Measurements from ENCODE around the gene PDIK1L. TPM values are rescaled to one million over a fixed set of nuclear protein-coding genes. Genes with fewer than 3 reads are reported as not detected.
A peak's percentile ranks its signal among the peaks of the same experiment; 100 is the strongest.

PDIK1L gene
- total and polyA plus RNA-seq, 2 of the 4 experiments (the other 2 are of a cell fraction), result 1.4 to 3.0 TPM

- Histone ChIP-seq H4K20me1 (ENCODE audit: insufficient read depth, low read length) (no peaks in the 10 kb centered on the region), H3K9me1 (ENCODE audit: insufficient read depth, low read length) (no peaks in the 10 kb centered on the region), H2AK9ac (replicated peaks; ENCODE audit: low read depth, low read length, poor library complexity) (peak overlapping the region; percentile 58), H3K14ac (replicated peaks; ENCODE audit: low read depth, low read length) (no peak overlapping the region), H2BK5ac (ENCODE audit: low read depth, low read length, poor library complexity, severe bottlenecking) (no peak overlapping the region), H3K4ac (ENCODE audit: low read depth, low read length) (no peak overlapping the region), H2BK15ac (ENCODE audit: low read depth, low read length) (no peak overlapping the region), H3K4me2 (ENCODE audit: low read depth, low read length) (peak overlapping the region; percentile 78), H3K79me1 (ENCODE audit: low read depth in 1 of 2, low read length in 2 of 2) (no peaks in the 10 kb centered on the region), H3K4me3 (ENCODE audit: insufficient read depth, low read depth, low read length) (peak overlapping the region; percentile 41), H3K56ac (ENCODE audit: extremely low read depth, insufficient read depth, low read length) (no peak overlapping the region), H3K9me3 (ENCODE audit: control insufficient read depth, insufficient read depth, low read length) (no peaks in the 10 kb centered on the region), H3K4me1 (ENCODE audit: control insufficient read depth, insufficient read depth, low read length) (peaks cover 4% of the 10 kb centered on the region), H3K36me3 (ENCODE audit: control insufficient read depth, insufficient read depth, low read length) (no peaks in the 10 kb centered on the region), H3K23ac (ENCODE audit: low read depth, low read length) (no peak overlapping the region), H4K5ac (ENCODE audit: low read depth, low read length) (no peak overlapping the region), H3K18ac (ENCODE audit: low read depth, low read length) (no peak overlapping the region), H2AFZ (replicated peaks; ENCODE audit: low read length, poor library complexity) (peak overlapping the region; percentile 89), H4K8ac (ENCODE audit: low read depth in 2 of 2, low read length in 2 of 2) (no peak overlapping the region), H2BK120ac (ENCODE audit: low read depth, low read length) (no peak overlapping the region), H3K9ac (ENCODE audit: low read depth, low read length) (no peak overlapping the region), H3K27me3 (ENCODE audit: control insufficient read depth, insufficient read depth, low read length) (peaks cover 31% of the 10 kb centered on the region; the same call in 1 of the 2 replicates), H2BK20ac (ENCODE audit: low read depth, low read length) (no peak overlapping the region), H3K27ac (ENCODE audit: insufficient read depth, low read length) (no peak overlapping the region; the same call in 1 of the 2 replicates), H2AK5ac (ENCODE audit: low read depth, low read length) (no peak overlapping the region), H4K91ac (ENCODE audit: insufficient read depth, low read depth, low read length) (no peak overlapping the region)
- BruUV-seq (replicated peaks), result no TSS peak
- WGBS, 2 experiments (ENCODE audit: extremely low coverage in 2 of 2, insufficient read length in 1 of 2), result 2% methylated on average over 64 of the region's 98 CpGs; no CpG with 5 or more reads in 1 of the 2 experiments
- intact Hi-C loops (cut with micrococcal nuclease) (no loop called here), dilution Hi-C loops (cut with HindIII; ENCODE audit: low sequenced_read_pairs, unreplicated experiment) (no loop called here), in situ Hi-C loops (cut with MboI; ENCODE audit: low sequenced_read_pairs) (no loop called here)
- DNase-seq (peak; percentile 31), ATAC-seq (ENCODE audit: low read depth) (peak; percentile 74)
- POLR2A ChIA-PET (ENCODE audit: unreplicated experiment), result no interaction called here
- TF ChIP-seq NFE2L2 (IDR thresholded peaks at IDR 0.05; ENCODE audit: low read depth, low read length) (no peak), CTCF (conservative IDR thresholded peaks at IDR 0.05; ENCODE audit: low read depth, low read length) (no peak; the same call in 1 of the 2 replicates), CEBPB (IDR thresholded peaks at IDR 0.05; ENCODE audit: low read depth, low read length) (no peak), BHLHE40 (IDR thresholded peaks at IDR 0.05; ENCODE audit: low read depth, low read length) (no peak), USF2 (IDR thresholded peaks at IDR 0.05; ENCODE audit: low read depth, low read length) (no peak), CHD1 (IDR thresholded peaks at IDR 0.05; ENCODE audit: low read depth, low read length) (no peak), POLR2A (IDR thresholded peaks at IDR 0.05; ENCODE audit: low read depth, low read length) (no peak), MAFK (IDR thresholded peaks at IDR 0.05; ENCODE audit: low read depth, low read length) (no peak), MXI1 (IDR thresholded peaks at IDR 0.05; ENCODE audit: borderline replicate concordance, low read depth, low read length) (no peak), ELK1 (IDR thresholded peaks at IDR 0.05; ENCODE audit: borderline replicate concordance, low read depth, low read length) (no peak), RAD21 (IDR thresholded peaks at IDR 0.05; ENCODE audit: low read length) (no peak), SMC3 (IDR thresholded peaks at IDR 0.05; ENCODE audit: low read depth, low read length) (no peak), RCOR1 (IDR thresholded peaks at IDR 0.05; ENCODE audit: insufficient replicate concordance, low read length) (no peak), MAZ (IDR thresholded peaks at IDR 0.05; ENCODE audit: borderline replicate concordance, low read depth, low read length) (no peak)
- CTCF ChIA-PET, result no interaction called here
These were observed 50.0 kb downstream of the PDIK1L start for GRCh38 chr1:26161415-26162219.

Data from IMR-90 (cell line).